ENCODE data around the gene TGFBR2. TPM values are rescaled to one million over a fixed set of nuclear protein-coding genes. Genes with fewer than 3 reads are reported as not detected.

Gene TGFBR2
- total and polyA plus RNA-seq, 4 donors: 13.9 to 61.2 (median 33.7) TPM

DNA sequence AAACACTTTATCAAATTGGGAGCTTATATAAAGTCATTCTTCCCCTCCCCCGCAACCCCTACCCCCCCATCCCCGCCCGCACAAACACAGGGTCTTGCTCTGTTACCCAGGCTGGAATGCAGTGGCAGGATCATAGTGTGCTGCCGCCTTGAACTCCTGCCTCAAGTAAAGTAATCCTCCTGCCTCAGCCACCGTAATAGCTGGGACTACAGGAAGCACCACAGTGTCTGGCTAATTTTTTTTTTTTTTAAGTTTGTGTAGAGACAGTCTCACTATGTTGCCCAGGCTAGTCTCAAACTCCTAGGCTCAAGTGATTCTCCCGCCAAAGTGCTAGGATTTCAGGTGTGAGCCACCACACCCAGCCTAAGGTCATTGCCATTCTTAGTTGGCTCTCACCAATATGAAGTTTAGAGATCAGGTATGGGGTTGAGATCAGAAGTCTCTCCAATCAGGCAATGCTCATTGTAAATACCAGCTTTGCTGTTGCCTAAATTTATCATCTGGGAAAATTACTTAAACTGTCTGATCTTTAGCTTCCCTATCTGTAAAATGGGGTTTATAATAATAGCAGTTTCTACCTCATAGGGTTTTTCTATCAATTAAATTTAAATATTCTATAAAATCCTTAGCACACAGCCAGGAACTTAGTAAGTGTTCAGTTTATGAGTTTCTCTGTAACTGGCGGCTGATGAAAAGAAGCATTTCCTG is 60.3 kb downstream of the TGFBR2 start:
- Histone ChIP-seq H3K4me1 (ENCODE audit: control insufficient read depth in 4 of 4, insufficient read depth in 4 of 4, low read length in 3 of 4) (peaks cover 0 to 3% (median 0%) of the 10 kb centered on the region in 4 donors), H3K27me3 (ENCODE audit: control insufficient read depth in 4 of 4, insufficient read depth in 4 of 4, low read length in 3 of 4) (no peaks in the 10 kb centered on the region)

More for the DNA sequence above, 60.3 kb downstream of the TGFBR2 start:
- Histone ChIP-seq H3K36me3 (ENCODE audit: control insufficient read depth in 4 of 4, insufficient read depth in 3 of 4, low read depth in 1 of 4, low read length in 3 of 4) (peaks cover 1 to 17% (median 4%) of the 10 kb centered on the region in 4 donors), H3K9ac (ENCODE audit: low read depth in 1 of 2, low read length in 2 of 2) (no peak overlapping the region), H3K4me3 (ENCODE audit: low read depth in 1 of 3, low read length in 3 of 3) (no peak overlapping the region), H3K27ac (ENCODE audit: low read depth in 1 of 2, low read length in 2 of 2) (no peak overlapping the region), H3K9me3 (ENCODE audit: control insufficient read depth in 4 of 4, low read length in 3 of 4) (no peaks in the 10 kb centered on the region)
- 74% methylated on average over 7 of the region's 7 CpGs for WGBS
- TF ChIP-seq YY1 (IDR thresholded peaks at IDR 0.05): no peak
- TF ChIP-seq, protein P1, sequence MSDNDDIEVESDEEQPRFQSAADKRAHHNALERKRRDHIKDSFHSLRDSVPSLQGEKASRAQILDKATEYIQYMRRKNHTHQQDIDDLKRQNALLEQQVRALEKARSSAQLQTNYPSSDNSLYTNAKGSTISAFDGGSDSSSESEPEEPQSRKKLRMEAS (IDR thresholded peaks at IDR 0.05): no peak
- TF ChIP-seq ZBTB33 (IDR thresholded peaks at IDR 0.05): no peak
- TF ChIP-seq RXRA (IDR thresholded peaks at IDR 0.05): no peak
- no peak for TF ChIP-seq CTCF (IDR thresholded peaks at IDR 0.05; ENCODE audit: low read depth, low read length, missing input control)
- no peak for TF ChIP-seq TAF1 (conservative IDR thresholded peaks at IDR 0.05)
- TF ChIP-seq, protein P2, sequence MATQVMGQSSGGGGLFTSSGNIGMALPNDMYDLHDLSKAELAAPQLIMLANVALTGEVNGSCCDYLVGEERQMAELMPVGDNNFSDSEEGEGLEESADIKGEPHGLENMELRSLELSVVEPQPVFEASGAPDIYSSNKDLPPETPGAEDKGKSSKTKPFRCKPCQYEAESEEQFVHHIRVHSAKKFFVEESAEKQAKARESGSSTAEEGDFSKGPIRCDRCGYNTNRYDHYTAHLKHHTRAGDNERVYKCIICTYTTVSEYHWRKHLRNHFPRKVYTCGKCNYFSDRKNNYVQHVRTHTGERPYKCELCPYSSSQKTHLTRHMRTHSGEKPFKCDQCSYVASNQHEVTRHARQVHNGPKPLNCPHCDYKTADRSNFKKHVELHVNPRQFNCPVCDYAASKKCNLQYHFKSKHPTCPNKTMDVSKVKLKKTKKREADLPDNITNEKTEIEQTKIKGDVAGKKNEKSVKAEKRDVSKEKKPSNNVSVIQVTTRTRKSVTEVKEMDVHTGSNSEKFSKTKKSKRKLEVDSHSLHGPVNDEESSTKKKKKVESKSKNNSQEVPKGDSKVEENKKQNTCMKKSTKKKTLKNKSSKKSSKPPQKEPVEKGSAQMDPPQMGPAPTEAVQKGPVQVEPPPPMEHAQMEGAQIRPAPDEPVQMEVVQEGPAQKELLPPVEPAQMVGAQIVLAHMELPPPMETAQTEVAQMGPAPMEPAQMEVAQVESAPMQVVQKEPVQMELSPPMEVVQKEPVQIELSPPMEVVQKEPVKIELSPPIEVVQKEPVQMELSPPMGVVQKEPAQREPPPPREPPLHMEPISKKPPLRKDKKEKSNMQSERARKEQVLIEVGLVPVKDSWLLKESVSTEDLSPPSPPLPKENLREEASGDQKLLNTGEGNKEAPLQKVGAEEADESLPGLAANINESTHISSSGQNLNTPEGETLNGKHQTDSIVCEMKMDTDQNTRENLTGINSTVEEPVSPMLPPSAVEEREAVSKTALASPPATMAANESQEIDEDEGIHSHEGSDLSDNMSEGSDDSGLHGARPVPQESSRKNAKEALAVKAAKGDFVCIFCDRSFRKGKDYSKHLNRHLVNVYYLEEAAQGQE (IDR thresholded peaks at IDR 0.05): no peak
- no peak for TF ChIP-seq EGR1 (IDR thresholded peaks at IDR 0.05; ENCODE audit: low read depth in 2 of 2)
- no peak for TF ChIP-seq FOXA1 (IDR thresholded peaks at IDR 0.05)
- no peak for TF ChIP-seq FOXA2 (IDR thresholded peaks at IDR 0.05)
- no peak for TF ChIP-seq GABPA (IDR thresholded peaks at IDR 0.05 in 1 of 2, conservative IDR thresholded peaks at IDR 0.05 in 1 of 2)
- TF ChIP-seq HNF4A (conservative IDR thresholded peaks at IDR 0.05): no peak
- no peak for TF ChIP-seq SP1 (IDR thresholded peaks at IDR 0.05)
- no peak for TF ChIP-seq RAD21 (IDR thresholded peaks at IDR 0.05)
- TF ChIP-seq NR2F2 (IDR thresholded peaks at IDR 0.05): no peak
- no peak for TF ChIP-seq JUND (IDR thresholded peaks at IDR 0.05)
- TF ChIP-seq HNF4G (IDR thresholded peaks at IDR 0.05): no peak
- no peak for DNase-seq (ENCODE audit: low spot score)
